ENCODE results near the gene PTPRZ1. TPM values are rescaled to one million over a fixed set of nuclear protein-coding genes. Genes with fewer than 3 reads are reported as not detected.

The PTPRZ1 gene
- polyA plus RNA-seq, 1 donor: 20.6 TPM

- Histone ChIP-seq H3K27me3 (ENCODE audit: control insufficient read depth, insufficient read depth, low read length) (no peaks in the 10 kb centered on the region), H3K4me1 (ENCODE audit: control insufficient read depth, insufficient read depth, low read length) (no peaks in the 10 kb centered on the region), H3K4me3 (ENCODE audit: low read length) (no peak overlapping the region), H3K36me3 (ENCODE audit: control insufficient read depth, insufficient read depth, low read length) (no peaks in the 10 kb centered on the region), H3K9me3 (ENCODE audit: control insufficient read depth, low read depth, low read length) (no peaks in the 10 kb centered on the region), H3K27ac (ENCODE audit: low read length) (no peak overlapping the region)
- WGBS (ENCODE audit: insufficient coverage, low lambda C conversion rate): 60% methylated on average over 1 of the region's 2 CpGs
- DNase-seq: no peak
These were observed 17.9 kb downstream of the PTPRZ1 start for GRCh38 chr7:121890833-121891232.

GRCh38 chr7:121891731-121892130 lies 18.8 kb downstream of the PTPRZ1 start:
- no peaks in the 10 kb centered on the region for H3K36me3 ChIP-seq (ENCODE audit: control insufficient read depth, insufficient read depth, low read length)
- no peaks in the 10 kb centered on the region for H3K4me1 ChIP-seq (ENCODE audit: control insufficient read depth, insufficient read depth, low read length)
- no peak overlapping the region for H3K4me3 ChIP-seq (ENCODE audit: low read length)
- H3K9me3 ChIP-seq (ENCODE audit: control insufficient read depth, low read depth, low read length): no peaks in the 10 kb centered on the region
- H3K27me3 ChIP-seq (ENCODE audit: control insufficient read depth, insufficient read depth, low read length): no peaks in the 10 kb centered on the region
- 60% methylated on average over 1 of the region's 2 CpGs for WGBS (ENCODE audit: insufficient coverage, low lambda C conversion rate)
- no peak overlapping the region for H3K27ac ChIP-seq (ENCODE audit: low read length)
- DNase-seq: no peak

- DNase-seq: no peak
- H3K27me3 ChIP-seq (ENCODE audit: control insufficient read depth, insufficient read depth, low read length): no peaks in the 10 kb centered on the region
- no peak overlapping the region for H3K4me3 ChIP-seq (ENCODE audit: low read length)
- H3K9me3 ChIP-seq (ENCODE audit: control insufficient read depth, low read depth, low read length): no peaks in the 10 kb centered on the region
- no peaks in the 10 kb centered on the region for H3K4me1 ChIP-seq (ENCODE audit: control insufficient read depth, insufficient read depth, low read length)
- H3K27ac ChIP-seq (ENCODE audit: low read length): no peak overlapping the region
- H3K36me3 ChIP-seq (ENCODE audit: control insufficient read depth, insufficient read depth, low read length): no peaks in the 10 kb centered on the region
- WGBS (ENCODE audit: insufficient coverage, low lambda C conversion rate): 72% methylated on average over 2 of the region's 2 CpGs
These were observed 28.1 kb downstream of the PTPRZ1 start for GRCh38 chr7:121901026-121901425.

GRCh38 chr7:121904120-121904519 lies 31.2 kb downstream of the PTPRZ1 start:
- no peak for DNase-seq
- H3K27ac ChIP-seq (ENCODE audit: low read length): no peak overlapping the region
- no CpG with 5 or more reads among the region's 2 CpGs for WGBS (ENCODE audit: insufficient coverage, low lambda C conversion rate)

GRCh38 chr7:121908042-121908441 lies 35.1 kb downstream of the PTPRZ1 start:
- Histone ChIP-seq H3K27ac (ENCODE audit: low read length) (no peak overlapping the region), H3K36me3 (ENCODE audit: control insufficient read depth, insufficient read depth, low read length) (no peaks in the 10 kb centered on the region), H3K4me3 (ENCODE audit: low read length) (no peak overlapping the region), H3K4me1 (ENCODE audit: control insufficient read depth, insufficient read depth, low read length) (no peaks in the 10 kb centered on the region), H3K9me3 (ENCODE audit: control insufficient read depth, low read depth, low read length) (no peaks in the 10 kb centered on the region), H3K27me3 (ENCODE audit: control insufficient read depth, insufficient read depth, low read length) (no peaks in the 10 kb centered on the region)
- no peak for DNase-seq

More at GRCh38 chr7:121904120-121904519, 31.2 kb downstream of the PTPRZ1 start:
- H3K36me3 ChIP-seq (ENCODE audit: control insufficient read depth, insufficient read depth, low read length): no peaks in the 10 kb centered on the region
- H3K9me3 ChIP-seq (ENCODE audit: control insufficient read depth, low read depth, low read length): no peaks in the 10 kb centered on the region
- H3K4me1 ChIP-seq (ENCODE audit: control insufficient read depth, insufficient read depth, low read length): no peaks in the 10 kb centered on the region
- H3K4me3 ChIP-seq (ENCODE audit: low read length): no peak overlapping the region
- no peaks in the 10 kb centered on the region for H3K27me3 ChIP-seq (ENCODE audit: control insufficient read depth, insufficient read depth, low read length)

- Histone ChIP-seq H3K27ac (ENCODE audit: low read length) (no peak overlapping the region), H3K4me3 (ENCODE audit: low read length) (no peak overlapping the region), H3K9me3 (ENCODE audit: control insufficient read depth, low read depth, low read length) (no peaks in the 10 kb centered on the region), H3K27me3 (ENCODE audit: control insufficient read depth, insufficient read depth, low read length) (no peaks in the 10 kb centered on the region), H3K36me3 (ENCODE audit: control insufficient read depth, insufficient read depth, low read length) (no peaks in the 10 kb centered on the region), H3K4me1 (ENCODE audit: control insufficient read depth, insufficient read depth, low read length) (no peaks in the 10 kb centered on the region)
- no CpG with 5 or more reads among the region's 3 CpGs for WGBS (ENCODE audit: insufficient coverage, low lambda C conversion rate)
- DNase-seq: no peak
These were observed 36.9 kb downstream of the PTPRZ1 start for GRCh38 chr7:121909716-121910345.

GRCh38 chr7:121913947-121914675 lies 41.1 kb downstream of the PTPRZ1 start:
- Histone ChIP-seq H3K36me3 (ENCODE audit: control insufficient read depth, insufficient read depth, low read length) (no peaks in the 10 kb centered on the region), H3K9me3 (ENCODE audit: control insufficient read depth, low read depth, low read length) (no peaks in the 10 kb centered on the region), H3K27ac (ENCODE audit: low read length) (no peak overlapping the region), H3K27me3 (ENCODE audit: control insufficient read depth, insufficient read depth, low read length) (no peaks in the 10 kb centered on the region), H3K4me1 (ENCODE audit: control insufficient read depth, insufficient read depth, low read length) (no peaks in the 10 kb centered on the region), H3K4me3 (ENCODE audit: low read length) (no peak overlapping the region)
- WGBS (ENCODE audit: insufficient coverage, low lambda C conversion rate): 78% methylated on average over 5 of the region's 8 CpGs
- no peak for DNase-seq

GRCh38 chr7:121914676-121915279 lies 41.8 kb downstream of the PTPRZ1 start:
- 94% methylated on average over 3 of the region's 6 CpGs for WGBS (ENCODE audit: insufficient coverage, low lambda C conversion rate)
- H3K27me3 ChIP-seq (ENCODE audit: control insufficient read depth, insufficient read depth, low read length): no peaks in the 10 kb centered on the region
- no peak overlapping the region for H3K4me3 ChIP-seq (ENCODE audit: low read length)
- no peak overlapping the region for H3K27ac ChIP-seq (ENCODE audit: low read length)
- H3K9me3 ChIP-seq (ENCODE audit: control insufficient read depth, low read depth, low read length): no peaks in the 10 kb centered on the region
- no peak for DNase-seq
- H3K36me3 ChIP-seq (ENCODE audit: control insufficient read depth, insufficient read depth, low read length): no peaks in the 10 kb centered on the region
- H3K4me1 ChIP-seq (ENCODE audit: control insufficient read depth, insufficient read depth, low read length): no peaks in the 10 kb centered on the region

GRCh38 chr7:121916211-121916610 lies 43.2 kb downstream of the PTPRZ1 start:
- no peaks in the 10 kb centered on the region for H3K9me3 ChIP-seq (ENCODE audit: control insufficient read depth, low read depth, low read length)
- no peak for DNase-seq
- no peak overlapping the region for H3K4me3 ChIP-seq (ENCODE audit: low read length)
- WGBS (ENCODE audit: insufficient coverage, low lambda C conversion rate): no CpG with 5 or more reads among the region's 4 CpGs
- no peaks in the 10 kb centered on the region for H3K36me3 ChIP-seq (ENCODE audit: control insufficient read depth, insufficient read depth, low read length)
- H3K27me3 ChIP-seq (ENCODE audit: control insufficient read depth, insufficient read depth, low read length): no peaks in the 10 kb centered on the region
- no peaks in the 10 kb centered on the region for H3K4me1 ChIP-seq (ENCODE audit: control insufficient read depth, insufficient read depth, low read length)
- H3K27ac ChIP-seq (ENCODE audit: low read length): no peak overlapping the region

GRCh38 chr7:121919986-121920385 lies 47.0 kb downstream of the PTPRZ1 start:
- Histone ChIP-seq H3K36me3 (ENCODE audit: control insufficient read depth, insufficient read depth, low read length) (no peaks in the 10 kb centered on the region), H3K27ac (ENCODE audit: low read length) (no peak overlapping the region), H3K27me3 (ENCODE audit: control insufficient read depth, insufficient read depth, low read length) (no peaks in the 10 kb centered on the region), H3K9me3 (ENCODE audit: control insufficient read depth, low read depth, low read length) (no peaks in the 10 kb centered on the region), H3K4me3 (ENCODE audit: low read length) (no peak overlapping the region), H3K4me1 (ENCODE audit: control insufficient read depth, insufficient read depth, low read length) (no peaks in the 10 kb centered on the region)
- WGBS (ENCODE audit: insufficient coverage, low lambda C conversion rate): 86% methylated on average over 1 of the region's 3 CpGs
- no peak for DNase-seq
